ENCODE measurements around the gene FRMD4B.

Gene FRMD4B

DNA sequence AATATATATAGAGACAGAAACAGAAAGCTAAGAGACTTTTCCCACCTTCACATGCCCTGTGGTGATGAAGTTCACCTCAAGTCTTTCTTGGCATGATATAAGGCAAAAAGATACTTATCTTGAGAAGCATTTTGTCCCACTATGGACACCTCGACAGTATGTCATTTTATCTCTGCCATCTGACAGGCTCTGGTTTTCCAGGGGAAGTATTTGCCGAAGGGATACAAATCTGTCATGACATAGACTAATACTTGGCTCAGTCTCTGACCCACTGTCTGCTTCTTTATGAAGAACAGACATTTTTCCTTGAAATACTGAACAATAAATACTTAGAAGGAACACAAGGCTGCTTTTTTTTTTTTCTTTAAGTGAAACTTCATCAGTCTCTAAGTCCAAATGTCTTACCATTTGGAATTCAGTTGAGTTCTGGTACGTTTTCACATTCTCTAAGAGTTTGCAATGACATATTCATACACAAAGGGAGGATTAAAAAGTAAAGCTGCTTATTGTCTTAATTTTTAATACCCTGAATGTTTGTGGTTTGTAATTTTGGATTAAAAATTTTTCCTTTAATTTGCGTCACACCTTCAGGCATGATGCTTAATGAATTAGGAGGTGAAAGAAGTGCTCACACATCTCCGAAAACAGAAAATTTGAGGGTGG, 175.7 kb downstream of the FRMD4B start:
- H3K79me2 ChIP-seq (ENCODE audit: insufficient read depth, low read length) = no peaks in the 10 kb centered on the region
- DNase-seq (no peak), ATAC-seq (ENCODE audit: insufficient read depth, low read depth) (no peak)
- TF ChIP-seq, protein P1, sequence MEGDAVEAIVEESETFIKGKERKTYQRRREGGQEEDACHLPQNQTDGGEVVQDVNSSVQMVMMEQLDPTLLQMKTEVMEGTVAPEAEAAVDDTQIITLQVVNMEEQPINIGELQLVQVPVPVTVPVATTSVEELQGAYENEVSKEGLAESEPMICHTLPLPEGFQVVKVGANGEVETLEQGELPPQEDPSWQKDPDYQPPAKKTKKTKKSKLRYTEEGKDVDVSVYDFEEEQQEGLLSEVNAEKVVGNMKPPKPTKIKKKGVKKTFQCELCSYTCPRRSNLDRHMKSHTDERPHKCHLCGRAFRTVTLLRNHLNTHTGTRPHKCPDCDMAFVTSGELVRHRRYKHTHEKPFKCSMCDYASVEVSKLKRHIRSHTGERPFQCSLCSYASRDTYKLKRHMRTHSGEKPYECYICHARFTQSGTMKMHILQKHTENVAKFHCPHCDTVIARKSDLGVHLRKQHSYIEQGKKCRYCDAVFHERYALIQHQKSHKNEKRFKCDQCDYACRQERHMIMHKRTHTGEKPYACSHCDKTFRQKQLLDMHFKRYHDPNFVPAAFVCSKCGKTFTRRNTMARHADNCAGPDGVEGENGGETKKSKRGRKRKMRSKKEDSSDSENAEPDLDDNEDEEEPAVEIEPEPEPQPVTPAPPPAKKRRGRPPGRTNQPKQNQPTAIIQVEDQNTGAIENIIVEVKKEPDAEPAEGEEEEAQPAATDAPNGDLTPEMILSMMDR (IDR thresholded peaks at IDR 0.05; ENCODE audit: borderline replicate concordance, extremely low read depth, low read length, poor library complexity, severe bottlenecking) = no peak
- no peak for TF ChIP-seq EZH2 (IDR thresholded peaks at IDR 0.05; ENCODE audit: borderline replicate concordance, low read depth, low read length, severe bottlenecking)
- H3K27ac ChIP-seq (ENCODE audit: low read length) = no peak overlapping the region
- H3K4me1 ChIP-seq (ENCODE audit: insufficient read depth, low read length) = no peaks in the 10 kb centered on the region
- peaks cover 20% of the 10 kb centered on the region for H3K36me3 ChIP-seq (ENCODE audit: insufficient read depth, low read length)
- H3K9me3 ChIP-seq (ENCODE audit: insufficient read depth, low read length, severe bottlenecking) = no peaks in the 10 kb centered on the region
- H2AFZ ChIP-seq (ENCODE audit: low read depth, low read length) = no peak overlapping the region
- no peaks in the 10 kb centered on the region for H3K27me3 ChIP-seq (ENCODE audit: insufficient read depth, low read length, poor library complexity)
- no peak overlapping the region for H3K4me2 ChIP-seq (ENCODE audit: insufficient read depth, low read length)
- no peak overlapping the region for H3K4me3 ChIP-seq (ENCODE audit: low read depth in 1 of 2, low read length in 2 of 2)
- no peak overlapping the region for H3K9ac ChIP-seq (ENCODE audit: low read depth, low read length)
- no peaks in the 10 kb centered on the region for H4K20me1 ChIP-seq (ENCODE audit: insufficient read depth, low read length)

GRCh38 chr3:69209413-69209812, 176.5 kb downstream of the FRMD4B start:
- H3K4me2 ChIP-seq (ENCODE audit: insufficient read depth, low read length) = no peak overlapping the region
- no peak for TF ChIP-seq EZH2 (IDR thresholded peaks at IDR 0.05; ENCODE audit: borderline replicate concordance, low read depth, low read length, severe bottlenecking)
- TF ChIP-seq, protein P1 (IDR thresholded peaks at IDR 0.05; ENCODE audit: borderline replicate concordance, extremely low read depth, low read length, poor library complexity, severe bottlenecking) = no peak
- no peaks in the 10 kb centered on the region for H3K27me3 ChIP-seq (ENCODE audit: insufficient read depth, low read length, poor library complexity)
- no peaks in the 10 kb centered on the region for H3K79me2 ChIP-seq (ENCODE audit: insufficient read depth, low read length)
- H3K9me3 ChIP-seq (ENCODE audit: insufficient read depth, low read length, severe bottlenecking) = no peaks in the 10 kb centered on the region
- H3K36me3 ChIP-seq (ENCODE audit: insufficient read depth, low read length) = peaks cover 18% of the 10 kb centered on the region
- DNase-seq = no peak
- H3K4me3 ChIP-seq (ENCODE audit: low read depth in 1 of 2, low read length in 2 of 2) = no peak overlapping the region
- H3K9ac ChIP-seq (ENCODE audit: low read depth, low read length) = no peak overlapping the region
- no peak for ATAC-seq (ENCODE audit: insufficient read depth, low read depth)
- H2AFZ ChIP-seq (ENCODE audit: low read depth, low read length) = no peak overlapping the region
- H4K20me1 ChIP-seq (ENCODE audit: insufficient read depth, low read length) = no peaks in the 10 kb centered on the region
- H3K4me1 ChIP-seq (ENCODE audit: insufficient read depth, low read length) = no peaks in the 10 kb centered on the region
- H3K27ac ChIP-seq (ENCODE audit: low read length) = no peak overlapping the region

DNA sequence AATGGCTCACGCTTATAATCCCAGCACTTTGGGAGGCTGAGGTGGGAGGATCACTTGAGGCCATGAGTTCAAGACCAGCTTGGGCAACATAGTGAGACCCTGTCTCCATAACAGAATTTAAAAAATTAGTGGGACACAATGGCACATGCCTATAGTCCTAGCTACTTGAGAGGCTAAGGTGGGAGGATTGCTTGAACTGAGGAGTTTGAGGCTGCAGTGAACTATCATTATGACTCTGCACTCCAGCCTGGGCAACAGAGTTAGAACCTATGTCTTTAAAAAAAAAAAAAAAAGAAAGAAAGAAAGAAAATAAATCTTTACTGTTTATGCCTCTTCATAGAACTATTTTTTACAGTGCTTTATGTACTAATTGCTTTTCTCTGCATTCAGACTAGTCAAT, 178.9 kb downstream of the FRMD4B start:
- no peak overlapping the region for H3K4me3 ChIP-seq (ENCODE audit: low read depth in 1 of 2, low read length in 2 of 2)
- H3K36me3 ChIP-seq (ENCODE audit: insufficient read depth, low read length) = peaks cover 15% of the 10 kb centered on the region
- H3K27me3 ChIP-seq (ENCODE audit: insufficient read depth, low read length, poor library complexity) = no peaks in the 10 kb centered on the region
- no peak overlapping the region for H3K27ac ChIP-seq (ENCODE audit: low read length)
- H4K20me1 ChIP-seq (ENCODE audit: insufficient read depth, low read length) = no peaks in the 10 kb centered on the region
- no peaks in the 10 kb centered on the region for H3K79me2 ChIP-seq (ENCODE audit: insufficient read depth, low read length)
- H3K9me3 ChIP-seq (ENCODE audit: insufficient read depth, low read length, severe bottlenecking) = no peaks in the 10 kb centered on the region
- no peak overlapping the region for H3K9ac ChIP-seq (ENCODE audit: low read depth, low read length)
- H3K4me2 ChIP-seq (ENCODE audit: insufficient read depth, low read length) = no peak overlapping the region
- TF ChIP-seq EZH2 (IDR thresholded peaks at IDR 0.05; ENCODE audit: borderline replicate concordance, low read depth, low read length, severe bottlenecking) = no peak
- TF ChIP-seq, protein P1 (IDR thresholded peaks at IDR 0.05; ENCODE audit: borderline replicate concordance, extremely low read depth, low read length, poor library complexity, severe bottlenecking) = no peak
- no peak for ATAC-seq (ENCODE audit: insufficient read depth, low read depth)
- no peaks in the 10 kb centered on the region for H3K4me1 ChIP-seq (ENCODE audit: insufficient read depth, low read length)
- no peak for DNase-seq
- H2AFZ ChIP-seq (ENCODE audit: low read depth, low read length) = no peak overlapping the region

Data from DND-41 (cell line).